Sigmoid colon (tissue), 7 donors: ENCODE measurements around the gene ARMH3. TPM values are rescaled to one million over a fixed set of nuclear protein-coding genes. Genes with fewer than 3 reads are reported as not detected.
A peak's percentile ranks its signal among the peaks of the same experiment; 100 is the strongest.

Source experiments
- DNase-seq: peaks from one replicate; pipeline ENCODE4 v3.0.0-alpha.2; 2019
- H3K27ac ChIP-seq, 4 donors: fragments of 200-600 bp; sonication (generic); one replicate each; pipeline ENCODE4 v1.5.1; 2016 to 2019; ENCODE audit warnings: mild to moderate bottlenecking in 1 of 4
- H3K27me3 ChIP-seq, 3 donors: fragments of 200-600 bp; sonication (generic); one replicate each; pipeline ENCODE4 v1.5.1; 2019; ENCODE audit warnings: mild to moderate bottlenecking in 1 of 3
- H3K36me3 ChIP-seq, 4 donors: fragments of 200-600 bp; sonication (generic); one replicate each; pipeline ENCODE4 v1.5.1; 2016 to 2019
- H3K4me1 ChIP-seq, 4 donors: fragments of 200-600 bp; sonication (generic); one replicate each; pipeline ENCODE4 v1.5.1; 2017 to 2019
- H3K4me3 ChIP-seq, 4 donors: fragments of 200-600 bp; sonication (generic); one replicate each; pipeline ENCODE4 v1.5.1; 2017 to 2019; ENCODE audit warnings: mild to moderate bottlenecking in 2 of 4, moderate library complexity in 1 of 4
- H3K9me3 ChIP-seq, 4 donors: fragments of 200-600 bp in 3 of 4; sonication (generic) in 3 of 4; one replicate each; pipeline versions ENCODE4 v1.5.1 to v1.6.1; 2013 to 2019
- EP300 ChIP-seq, 4 donors: sonication (generic); formaldehyde crosslinking; IDR thresholded peaks; one replicate each; pipeline ENCODE4 v1.6.1; 2017; ENCODE audit warnings: antibody characterized with exemption in 4 of 4
- POLR2A ChIP-seq, 2 donors: fragments of 450-650 bp; IDR thresholded peaks; one replicate each; pipeline ENCODE4 v1.6.1; 2016; ENCODE audit warnings: antibody characterized with exemption in 2 of 2, mild to moderate bottlenecking in 2 of 2, moderate library complexity in 2 of 2
- POLR2AphosphoS5 ChIP-seq, 4 donors: sonication (generic); formaldehyde crosslinking; IDR thresholded peaks; one replicate each; pipeline ENCODE4 v1.6.1; 2017; ENCODE audit warnings: antibody characterized with exemption in 4 of 4
- WGBS, 2 donors: extraction: QIAGEN DNeasy Blood & Tissue Kit; methylation state at CpG; one replicate each; pipeline ENCODE4 v1.1.7; 2013; 5-methylcytosine and 5-hydroxymethylcytosine counted together
- intact Hi-C: fragments of 100-400 bp; cut with DNase I; formaldehyde crosslinking; loops from one replicate; pipeline ENCODE4 v1.15.1; 2023
- polyA plus RNA-seq, 3 donors: library from polyadenylated mRNA; stranded (reverse); fragments of 200-250 nt; gene quantifications; one replicate each; pipeline ENCODE4 v1.2.3, GENCODE V29; 2013
- total RNA-seq, 4 donors: library from RNA; depleted of rRNA; stranded (reverse); fragments of >200 nt; gene quantifications; one replicate each; pipeline ENCODE4 v1.1.0, GENCODE V29; 2016
- TF ChIP-seq, protein P1 (sequence below), 4 experiments: fragments of 450-650 bp in 3 of 4; fragments of 200-600 bp in 1 of 4; IDR thresholded peaks; one replicate each; pipeline ENCODE4 v1.5.1; 2016 to 2019; ENCODE audit warnings: antibody characterized with exemption in 4 of 4, mild to moderate bottlenecking in 3 of 4, moderate library complexity in 2 of 4
- donor health status: healthy with polysubstance abuse.
- donor health status: Bipolar disorder and iron deficiency.
- donor health status: healthy.

Gene ARMH3
- total and polyA plus RNA-seq, 7 donors: 17.4 to 23.2 (median 19.1) TPM

DNA sequence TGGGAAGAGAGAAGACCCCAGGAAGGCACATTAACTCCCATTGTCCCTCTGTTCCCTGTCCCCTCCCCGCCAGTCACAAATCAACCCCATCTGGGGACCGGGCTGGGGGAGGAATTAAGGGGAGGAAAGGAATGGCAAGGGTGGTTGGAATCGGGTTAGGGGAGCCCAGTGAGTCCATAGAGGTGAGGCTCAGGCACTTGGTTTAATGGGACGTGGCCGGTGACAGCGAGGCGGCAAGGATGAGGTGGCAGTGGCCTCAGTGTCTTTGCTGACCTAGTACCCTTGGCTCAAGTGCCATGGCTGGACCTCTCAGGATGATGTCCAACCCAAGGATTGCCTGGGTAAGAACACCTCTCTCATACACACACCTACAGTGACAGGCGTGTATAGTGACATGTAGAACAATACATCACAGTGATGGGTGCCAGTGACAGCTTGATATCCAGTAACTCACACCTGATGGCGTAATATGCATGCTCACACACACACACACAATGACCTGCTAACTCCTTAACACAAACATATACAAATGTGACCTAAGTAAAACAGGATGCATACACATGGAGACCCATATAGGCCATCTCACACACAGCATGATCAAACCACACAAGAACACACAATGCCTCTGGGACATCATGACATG is 224.7 kb downstream of the ARMH3 start:
- no peak for DNase-seq
- Histone ChIP-seq H3K4me3 (peak overlapping the region; percentile 24 to 58 (median 48)), H3K4me1 (peaks cover 0 to 31% (median 18%) of the 10 kb centered on the region in 4 donors), H3K36me3 (peaks cover 0 to 3% (median 0%) of the 10 kb centered on the region in 4 donors), H3K27me3 (no peaks in the 10 kb centered on the region), H3K27ac (peak overlapping the region; percentile 46 to 68 (median 56)), H3K9me3 (no peaks in the 10 kb centered on the region)
- WGBS, 2 donors: 52 to 63% methylated on average over 9 of the region's 9 CpGs
- intact Hi-C loops: no loop called here
- no peak for TF ChIP-seq POLR2A (IDR thresholded peaks at IDR 0.05)
- TF ChIP-seq, protein P1, sequence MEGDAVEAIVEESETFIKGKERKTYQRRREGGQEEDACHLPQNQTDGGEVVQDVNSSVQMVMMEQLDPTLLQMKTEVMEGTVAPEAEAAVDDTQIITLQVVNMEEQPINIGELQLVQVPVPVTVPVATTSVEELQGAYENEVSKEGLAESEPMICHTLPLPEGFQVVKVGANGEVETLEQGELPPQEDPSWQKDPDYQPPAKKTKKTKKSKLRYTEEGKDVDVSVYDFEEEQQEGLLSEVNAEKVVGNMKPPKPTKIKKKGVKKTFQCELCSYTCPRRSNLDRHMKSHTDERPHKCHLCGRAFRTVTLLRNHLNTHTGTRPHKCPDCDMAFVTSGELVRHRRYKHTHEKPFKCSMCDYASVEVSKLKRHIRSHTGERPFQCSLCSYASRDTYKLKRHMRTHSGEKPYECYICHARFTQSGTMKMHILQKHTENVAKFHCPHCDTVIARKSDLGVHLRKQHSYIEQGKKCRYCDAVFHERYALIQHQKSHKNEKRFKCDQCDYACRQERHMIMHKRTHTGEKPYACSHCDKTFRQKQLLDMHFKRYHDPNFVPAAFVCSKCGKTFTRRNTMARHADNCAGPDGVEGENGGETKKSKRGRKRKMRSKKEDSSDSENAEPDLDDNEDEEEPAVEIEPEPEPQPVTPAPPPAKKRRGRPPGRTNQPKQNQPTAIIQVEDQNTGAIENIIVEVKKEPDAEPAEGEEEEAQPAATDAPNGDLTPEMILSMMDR (IDR thresholded peaks at IDR 0.05): no peak
- no peak for TF ChIP-seq EP300 (IDR thresholded peaks at IDR 0.05)
- no peak for TF ChIP-seq POLR2AphosphoS5 (IDR thresholded peaks at IDR 0.05)

DNA sequence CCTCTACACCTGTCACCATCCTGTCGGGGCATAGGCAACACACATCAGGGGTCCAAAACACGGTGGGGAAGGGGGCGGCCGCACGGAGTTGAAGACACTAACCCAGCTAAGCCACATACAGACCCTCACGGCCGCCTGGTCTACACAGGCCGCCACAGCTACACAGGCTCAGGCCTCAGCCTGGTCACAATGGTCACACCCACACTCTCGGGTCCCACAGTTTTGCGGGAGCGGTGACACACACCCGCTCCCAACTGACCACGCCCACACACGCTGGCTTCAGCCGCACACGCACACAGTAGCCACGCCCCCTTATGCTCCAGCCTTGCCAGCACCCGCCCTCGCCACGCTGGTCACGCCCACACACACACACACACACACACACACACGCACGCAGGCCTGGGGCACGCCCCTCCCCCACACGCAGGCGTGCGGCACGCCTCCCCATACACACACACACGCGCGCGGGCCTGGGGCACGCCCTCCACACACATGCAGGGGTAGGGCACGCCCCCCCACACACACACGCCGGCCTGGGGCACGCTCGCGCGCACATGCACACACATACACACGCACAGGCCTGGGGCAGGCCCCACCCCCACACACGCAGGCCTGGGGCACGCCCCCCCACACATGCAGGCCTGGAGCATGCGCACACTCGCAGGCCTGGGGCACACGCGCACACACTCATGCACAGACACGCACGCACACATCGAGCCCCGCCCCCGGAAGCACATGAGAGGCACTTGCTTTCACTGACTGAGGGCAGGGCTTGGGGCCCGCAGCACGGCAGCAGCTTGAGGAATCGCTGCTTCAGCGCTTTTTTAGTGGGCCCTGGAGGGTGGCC is 225.4 kb downstream of the ARMH3 start:
- WGBS, 2 donors: 1 to 2% methylated on average over 56 of the region's 56 CpGs
- no peaks in the 10 kb centered on the region for H3K27me3 ChIP-seq
- H3K36me3 ChIP-seq: peaks cover 0 to 3% (median 0%) of the 10 kb centered on the region in 4 donors
- H3K4me3 ChIP-seq: peak overlapping the region; percentile 24 to 58 (median 48)
- peak; percentile 95 for DNase-seq
- peaks cover 0 to 31% (median 18%) of the 10 kb centered on the region in 4 donors for H3K4me1 ChIP-seq
- peak overlapping the region; percentile 52 to 68 (median 59) for H3K27ac ChIP-seq
- intact Hi-C loops: no loop called here
- no peaks in the 10 kb centered on the region for H3K9me3 ChIP-seq
- TF ChIP-seq, protein P1 (IDR thresholded peaks at IDR 0.05): no peak
- TF ChIP-seq POLR2AphosphoS5 (IDR thresholded peaks at IDR 0.05): peak in 1 of 4 donors; percentile 33

DNA sequence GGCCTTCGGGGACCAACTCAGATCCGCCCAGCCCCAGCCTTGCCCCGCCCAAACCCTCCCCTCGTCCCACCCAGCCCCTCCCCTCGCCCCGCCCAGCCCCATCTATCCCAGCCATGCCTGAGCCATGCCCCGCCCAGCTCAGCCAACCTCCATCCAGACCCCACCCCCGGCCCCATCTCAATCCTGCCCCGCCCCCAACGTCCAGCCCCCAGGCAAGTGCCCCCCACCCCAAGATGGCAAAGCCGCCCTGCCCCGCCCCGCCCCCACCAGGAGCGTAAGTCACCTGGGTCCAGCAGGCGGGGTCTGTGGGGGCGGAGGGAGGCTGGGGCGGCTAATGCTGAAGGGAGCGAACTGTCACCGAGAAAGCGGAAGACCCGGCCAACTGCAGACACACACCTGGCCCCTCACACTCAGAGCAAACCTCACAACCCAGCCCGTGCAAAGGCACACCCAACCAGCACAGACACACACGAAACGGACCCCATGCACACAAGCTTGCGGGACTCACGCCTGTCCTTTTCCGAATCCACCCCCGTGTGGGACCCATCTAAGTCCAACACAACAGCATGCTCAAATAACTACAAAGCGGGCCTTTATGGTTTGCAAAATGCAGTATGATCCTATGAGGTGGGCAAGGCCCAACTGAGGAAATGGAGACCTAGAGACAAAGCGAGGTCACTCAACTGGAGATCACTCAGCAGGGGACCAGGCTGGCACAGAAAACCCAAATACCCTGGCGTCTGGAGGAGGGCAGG is 226.2 kb downstream of the ARMH3 start:
- Histone ChIP-seq H3K9me3 (no peaks in the 10 kb centered on the region), H3K36me3 (peaks cover 0 to 3% (median 0%) of the 10 kb centered on the region in 4 donors), H3K4me1 (peaks cover 0 to 31% (median 18%) of the 10 kb centered on the region in 4 donors), H3K4me3 (peak overlapping the region in 3 of 4 donors; percentile 44 to 58 (median 53)), H3K27me3 (no peaks in the 10 kb centered on the region), H3K27ac (peak overlapping the region; percentile 52 to 68 (median 59))
- intact Hi-C loops: no loop called here
- TF ChIP-seq, protein P1 (IDR thresholded peaks at IDR 0.05): no peak
- TF ChIP-seq EP300 (IDR thresholded peaks at IDR 0.05) (no peak), POLR2A (IDR thresholded peaks at IDR 0.05) (no peak), POLR2AphosphoS5 (IDR thresholded peaks at IDR 0.05) (no peak)
- peak; percentile 72 for DNase-seq
- 7 to 14% methylated on average over 31 of the region's 31 CpGs for WGBS, 2 donors

DNA sequence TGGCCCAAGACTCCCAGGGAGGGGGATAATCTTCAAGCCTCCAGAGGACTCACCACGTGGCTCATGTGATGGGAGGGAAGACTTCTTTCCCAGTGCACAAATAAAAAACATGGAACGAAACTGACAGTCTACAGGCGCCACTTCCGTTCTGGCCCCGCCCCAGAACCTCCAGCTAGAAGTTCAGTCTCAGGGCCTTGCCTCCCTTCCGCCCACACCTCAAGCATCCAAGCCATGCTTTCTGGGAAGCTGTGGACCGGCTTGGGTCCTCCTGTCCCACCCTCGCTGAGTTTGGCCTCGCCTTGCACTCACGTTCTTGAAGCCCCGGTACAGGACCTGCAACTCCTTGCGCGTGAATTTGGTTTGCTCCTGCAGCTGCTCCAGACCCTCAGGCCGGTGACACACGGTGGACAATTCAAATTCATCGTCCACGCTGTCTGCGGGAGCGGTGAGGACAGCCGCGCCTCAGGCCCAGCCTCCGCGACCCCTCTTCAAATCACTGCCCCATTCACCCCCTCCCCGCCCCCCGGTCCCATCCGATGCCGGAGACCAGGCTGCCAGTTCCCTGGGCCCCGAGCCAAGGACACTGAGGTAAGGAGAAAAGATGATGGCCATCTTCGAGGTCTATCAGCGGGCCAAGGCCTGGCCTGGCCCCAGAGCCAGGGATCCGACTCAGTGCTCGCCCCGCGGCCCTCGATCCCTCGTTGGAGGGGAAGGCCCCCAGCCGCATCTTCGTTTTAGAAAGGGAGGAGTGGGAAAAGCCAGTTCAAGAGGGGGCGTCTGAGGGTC is 227.0 kb downstream of the ARMH3 start:
- no peak for TF ChIP-seq POLR2AphosphoS5 (IDR thresholded peaks at IDR 0.05)
- TF ChIP-seq EP300 (IDR thresholded peaks at IDR 0.05): no peak
- TF ChIP-seq, protein P1 (IDR thresholded peaks at IDR 0.05): no peak
- no peak for TF ChIP-seq POLR2A (IDR thresholded peaks at IDR 0.05)
- intact Hi-C loops: no loop called here
- no peaks in the 10 kb centered on the region for H3K9me3 ChIP-seq
- H3K4me3 ChIP-seq: peak overlapping the region in 3 of 4 donors; percentile 17 to 58 (median 20)
- H3K36me3 ChIP-seq: peaks cover 0 to 3% (median 0%) of the 10 kb centered on the region in 4 donors
- H3K4me1 ChIP-seq: peaks cover 0 to 31% (median 18%) of the 10 kb centered on the region in 4 donors
- H3K27me3 ChIP-seq: no peaks in the 10 kb centered on the region
- peak overlapping the region; percentile 22 to 52 (median 38) for H3K27ac ChIP-seq
- DNase-seq: peak; percentile 75
- WGBS, 2 donors: 63 to 71% methylated on average over 39 of the region's 39 CpGs
